ENCODE data around the gene C1orf56. TPM values are rescaled to one million over a fixed set of nuclear protein-coding genes. Genes with fewer than 3 reads are reported as not detected.

The C1orf56 gene, protein sequence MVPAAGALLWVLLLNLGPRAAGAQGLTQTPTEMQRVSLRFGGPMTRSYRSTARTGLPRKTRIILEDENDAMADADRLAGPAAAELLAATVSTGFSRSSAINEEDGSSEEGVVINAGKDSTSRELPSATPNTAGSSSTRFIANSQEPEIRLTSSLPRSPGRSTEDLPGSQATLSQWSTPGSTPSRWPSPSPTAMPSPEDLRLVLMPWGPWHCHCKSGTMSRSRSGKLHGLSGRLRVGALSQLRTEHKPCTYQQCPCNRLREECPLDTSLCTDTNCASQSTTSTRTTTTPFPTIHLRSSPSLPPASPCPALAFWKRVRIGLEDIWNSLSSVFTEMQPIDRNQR
- polyA plus RNA-seq (0.87 and 1.2 TPM in 2 replicates), polyA minus RNA-seq (2.2 and 2.9 TPM in 2 replicates)

DNA sequence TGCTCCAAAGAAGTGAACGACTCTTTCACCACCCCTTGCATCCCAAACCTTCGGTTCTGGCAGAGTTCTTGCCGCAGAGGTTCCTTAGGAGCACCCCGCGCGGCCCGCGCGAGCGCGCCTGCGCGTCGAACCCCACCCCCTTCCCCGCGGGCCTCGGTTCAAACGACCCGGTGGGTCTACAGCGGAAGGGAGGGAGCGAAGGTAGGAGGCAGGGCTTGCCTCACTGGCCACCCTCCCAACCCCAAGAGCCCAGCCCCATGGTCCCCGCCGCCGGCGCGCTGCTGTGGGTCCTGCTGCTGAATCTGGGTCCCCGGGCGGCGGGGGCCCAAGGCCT lies at the start of gene C1orf56:
C1orf56 (plus strand) TSS at position 161 of the 334 bp plus-strand sequence; CDS start at position 258, 97 bp downstream.
- Histone ChIP-seq H3K4me3 (ENCODE audit: low read length) (peak within 1 kb of the TSS; percentile 90), H3K27ac (ENCODE audit: low read length) (peak within 1 kb of the TSS; percentile 71), H3K9ac (ENCODE audit: low read length) (peak within 1 kb of the TSS; percentile 87), H3K36me3 (ENCODE audit: insufficient read depth, low read length) (no peaks in the 10 kb centered on the region), H3F3A (ENCODE audit: insufficient read depth, low read length, poor library complexity, severe bottlenecking) (no peaks in the 10 kb centered on the region), H3K4me2 (ENCODE audit: low read length) (peak within 1 kb of the TSS; percentile 76), H3K9me2 (ENCODE audit: insufficient read depth, low read length) (no peaks in the 10 kb centered on the region), H2AFZ (ENCODE audit: low read depth, low read length) (peak within 1 kb of the TSS; percentile 81), H3K79me2 (replicated peaks; ENCODE audit: insufficient read depth, low read length) (no peaks in the 10 kb centered on the region), H3K27me3 (ENCODE audit: insufficient read depth, low read depth, low read length) (no peaks in the 10 kb centered on the region), H3K9me3 (ENCODE audit: low read length) (no peaks in the 10 kb centered on the region), H4K20me1 (ENCODE audit: insufficient read depth) (no peaks in the 10 kb centered on the region)
- TF ChIP-seq EZH2 (IDR thresholded peaks at IDR 0.05; ENCODE audit: borderline replicate concordance, insufficient read depth, low read length, poor library complexity, severe bottlenecking) (no peak), MXI1 (conservative IDR thresholded peaks at IDR 0.05; ENCODE audit: poor library complexity, severe bottlenecking) (no peak), POLR2AphosphoS5 (IDR thresholded peaks at IDR 0.05) (peak; percentile 77), TAF1 (IDR thresholded peaks at IDR 0.05; ENCODE audit: low read depth) (peak; percentile 76), SMC3 (conservative IDR thresholded peaks at IDR 0.05; ENCODE audit: poor library complexity) (no peak), REST (IDR thresholded peaks at IDR 0.05; ENCODE audit: borderline replicate concordance) (no peak)

- TF ChIP-seq POLR2AphosphoS5 (IDR thresholded peaks at IDR 0.05) = no peak
- no peak for TF ChIP-seq SMC3 (conservative IDR thresholded peaks at IDR 0.05; ENCODE audit: poor library complexity)
- no peak for TF ChIP-seq MXI1 (conservative IDR thresholded peaks at IDR 0.05; ENCODE audit: poor library complexity, severe bottlenecking)
- TF ChIP-seq REST (IDR thresholded peaks at IDR 0.05; ENCODE audit: borderline replicate concordance) = no peak
- TF ChIP-seq EZH2 (IDR thresholded peaks at IDR 0.05; ENCODE audit: borderline replicate concordance, insufficient read depth, low read length, poor library complexity, severe bottlenecking) = no peak
- TF ChIP-seq CTCF (IDR thresholded peaks at IDR 0.05; ENCODE audit: poor library complexity, severe bottlenecking) = no peak
- no peak for TF ChIP-seq EP300 (conservative IDR thresholded peaks at IDR 0.05; ENCODE audit: poor library complexity, severe bottlenecking)
- TF ChIP-seq TAF1 (IDR thresholded peaks at IDR 0.05; ENCODE audit: low read depth) = no peak
- no peak for TF ChIP-seq RAD21 (conservative IDR thresholded peaks at IDR 0.05)
- no peak overlapping the region for H3K4me2 ChIP-seq (ENCODE audit: low read length)
These were observed 49.6 kb upstream of the C1orf56 start for GRCh38 chr1:150997949-150998348.

More at GRCh38 chr1:150997949-150998348, 49.6 kb upstream of the C1orf56 start:
- no peaks in the 10 kb centered on the region for H3K9me3 ChIP-seq (ENCODE audit: low read length)
- no peaks in the 10 kb centered on the region for H3F3A ChIP-seq (ENCODE audit: insufficient read depth, low read length, poor library complexity, severe bottlenecking)
- H3K9me2 ChIP-seq (ENCODE audit: insufficient read depth, low read length) = no peaks in the 10 kb centered on the region
- H3K36me3 ChIP-seq (ENCODE audit: insufficient read depth, low read length) = no peaks in the 10 kb centered on the region
- no peak overlapping the region for H3K9ac ChIP-seq (ENCODE audit: low read length)
- no peak overlapping the region for H2AFZ ChIP-seq (ENCODE audit: low read depth, low read length)
- peaks cover under 1% of the 10 kb centered on the region for H3K79me2 ChIP-seq (replicated peaks; ENCODE audit: insufficient read depth, low read length)
- H4K20me1 ChIP-seq (ENCODE audit: insufficient read depth) = no peaks in the 10 kb centered on the region
- no peaks in the 10 kb centered on the region for H3K27me3 ChIP-seq (ENCODE audit: insufficient read depth, low read depth, low read length)
- H3K27ac ChIP-seq (ENCODE audit: low read length) = no peak overlapping the region
- no peak overlapping the region for H3K4me3 ChIP-seq (ENCODE audit: low read length)
